NCI-H226 (cell line): Measurements from ENCODE around the gene GPR176.

Experiments
- DNase-seq: peaks from one replicate; pipeline ENCODE4 v3.0.0-alpha.2; 2015

GPR176 gene

GRCh38 chr15:39888243-39888642, 31.8 kb downstream of the GPR176 start:
- no peak for DNase-seq

- DNase-seq = peak; percentile 48
Observed at GRCh38 chr15:39887832-39888231, 32.2 kb downstream of the GPR176 start.

GRCh38 chr15:39887211-39887610, 32.9 kb downstream of the GPR176 start:
- no peak for DNase-seq

- DNase-seq = no peak
Observed at GRCh38 chr15:39886418-39886817, 33.6 kb downstream of the GPR176 start.

DNA sequence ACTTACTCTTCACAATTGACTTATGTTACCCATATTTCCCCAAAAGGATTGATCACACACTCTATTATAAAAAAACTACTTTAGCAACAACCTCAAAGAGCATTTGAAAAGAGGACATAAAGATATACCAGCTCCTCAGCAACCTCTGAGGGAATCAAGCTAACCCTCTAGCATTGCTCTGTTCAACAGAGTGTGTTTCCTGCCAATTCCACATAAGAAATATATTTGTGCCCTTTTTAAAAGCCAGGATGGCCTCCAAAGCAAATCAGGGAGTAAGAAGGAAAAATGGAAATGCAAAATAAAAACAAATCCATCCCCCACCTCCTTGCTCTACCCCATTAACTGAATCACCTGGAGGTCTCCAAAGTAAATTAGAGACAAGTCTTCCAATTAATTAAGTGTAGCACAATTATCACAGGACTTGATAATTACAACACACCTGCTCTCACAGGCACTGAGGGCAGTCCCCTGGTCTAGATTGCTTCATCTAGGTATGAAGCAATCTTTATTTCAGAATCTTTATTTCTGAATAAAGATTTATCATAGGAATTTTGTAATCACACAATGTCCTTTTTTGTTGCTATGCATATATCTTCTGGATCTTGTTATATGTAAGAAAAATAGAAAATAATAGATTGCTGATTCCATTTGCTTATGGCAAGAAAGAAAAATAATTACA, 34.8 kb downstream of the GPR176 start:
- DNase-seq = no peak

DNA sequence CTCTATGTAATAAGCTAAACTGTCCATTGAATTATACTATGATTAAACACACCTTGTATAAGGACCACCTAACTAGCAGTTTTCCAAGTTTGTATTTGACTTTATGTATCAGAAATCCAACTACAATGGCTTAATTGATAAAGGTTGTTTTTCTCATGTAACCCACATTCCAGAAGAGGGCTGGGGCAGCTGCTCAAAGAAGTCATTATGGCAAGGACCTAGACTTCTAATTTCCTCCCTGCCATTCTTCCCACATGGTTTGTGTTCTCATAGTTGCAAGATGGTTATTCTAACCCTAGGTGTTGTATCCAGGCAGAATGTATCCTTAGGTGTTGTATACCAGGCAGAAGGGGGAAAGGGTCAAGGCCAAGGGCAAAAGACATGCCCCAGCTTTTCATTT, 35.7 kb downstream of the GPR176 start:
- DNase-seq = no peak

DNA sequence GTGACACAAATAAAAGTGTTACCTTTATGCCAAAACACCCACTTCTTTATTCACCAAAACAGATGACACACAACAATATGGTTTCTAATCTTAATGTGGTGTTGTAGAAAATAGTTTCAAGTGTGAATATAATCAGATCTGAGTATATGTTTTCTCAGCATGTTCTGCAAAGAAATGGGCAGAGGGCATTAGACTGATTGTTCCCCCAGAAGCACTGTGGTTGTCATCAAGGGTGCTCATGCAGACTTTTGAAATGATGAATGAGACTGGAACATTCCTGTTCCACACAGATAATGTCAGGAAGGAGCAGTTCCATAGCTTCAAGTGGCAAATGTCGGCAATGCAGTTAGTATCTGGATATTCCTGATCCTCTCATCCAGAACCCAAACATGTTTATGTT, 37.5 kb downstream of the GPR176 start:
- no peak for DNase-seq

DNA sequence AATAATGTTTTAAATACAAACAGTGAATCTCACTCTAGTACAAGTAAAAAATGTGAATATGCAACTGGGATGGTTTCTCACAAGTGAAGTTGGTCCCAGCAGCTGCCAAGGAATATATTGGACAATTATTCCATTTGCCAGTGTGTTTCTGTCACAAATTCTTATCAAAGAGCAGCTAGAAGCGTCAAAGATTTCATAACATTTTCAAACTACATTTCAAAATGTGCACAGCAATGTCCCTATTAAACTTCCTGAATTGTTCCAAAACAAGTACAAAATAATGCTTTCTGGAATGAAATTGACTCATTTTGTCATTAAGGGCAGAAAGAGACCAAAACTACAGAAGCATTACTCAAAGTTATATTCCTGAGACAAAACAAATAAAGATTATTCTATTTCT, 38.3 kb downstream of the GPR176 start:
- DNase-seq = no peak

- no peak for DNase-seq
Observed at GRCh38 chr15:39880718-39881387, 39.2 kb downstream of the GPR176 start.

DNA sequence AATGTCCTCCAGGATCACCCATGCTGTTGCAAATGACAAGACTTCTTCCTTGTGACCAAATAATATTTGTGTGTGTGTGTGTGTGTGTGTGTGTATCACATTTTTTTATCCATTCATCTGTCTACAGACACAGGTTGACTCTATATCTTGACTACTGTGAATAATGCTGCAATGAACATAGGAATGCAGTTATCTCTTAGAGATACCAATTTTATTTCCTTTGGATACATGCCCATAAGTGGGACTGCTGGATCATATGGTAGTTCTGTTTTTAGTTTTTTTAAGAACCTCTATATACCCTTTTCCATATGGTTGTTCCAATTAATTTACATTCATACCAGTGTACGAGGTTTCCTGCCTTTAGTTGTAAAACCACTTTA, 41.7 kb downstream of the GPR176 start:
- DNase-seq = peak; percentile 75

- no peak for DNase-seq
Observed at GRCh38 chr15:39874890-39875549, 45.0 kb downstream of the GPR176 start.

GRCh38 chr15:39873978-39874377, 46.1 kb downstream of the GPR176 start:
- DNase-seq = no peak

DNA sequence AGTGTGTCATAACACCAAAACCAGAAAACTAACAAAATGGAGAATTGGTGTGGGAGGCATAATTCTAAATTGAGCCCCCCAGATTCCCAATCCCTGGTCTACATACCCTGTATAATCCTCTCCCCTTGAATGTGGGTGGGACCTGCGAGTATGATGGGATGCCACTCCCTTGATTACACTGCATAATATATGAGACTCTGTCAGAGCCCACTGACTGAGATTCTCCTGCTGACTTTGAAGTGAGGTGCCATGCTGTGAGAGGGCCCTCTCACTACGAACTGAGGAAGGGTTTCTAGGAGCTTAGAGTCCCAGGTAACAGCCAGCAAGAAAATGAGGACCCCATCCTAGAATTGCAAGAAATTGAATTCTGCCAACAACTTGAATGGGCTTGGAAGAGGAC, 49.5 kb downstream of the GPR176 start:
- no peak for DNase-seq

GRCh38 chr15:39869858-39870515, 50.1 kb downstream of the GPR176 start:
- DNase-seq = no peak

- DNase-seq = no peak
Observed at GRCh38 chr15:39869254-39869653, 50.8 kb downstream of the GPR176 start.

- no peak for DNase-seq
Observed at GRCh38 chr15:39868396-39868795, 51.7 kb downstream of the GPR176 start.

- DNase-seq = no peak
Observed at GRCh38 chr15:39864116-39864515, 56.0 kb downstream of the GPR176 start.

DNA sequence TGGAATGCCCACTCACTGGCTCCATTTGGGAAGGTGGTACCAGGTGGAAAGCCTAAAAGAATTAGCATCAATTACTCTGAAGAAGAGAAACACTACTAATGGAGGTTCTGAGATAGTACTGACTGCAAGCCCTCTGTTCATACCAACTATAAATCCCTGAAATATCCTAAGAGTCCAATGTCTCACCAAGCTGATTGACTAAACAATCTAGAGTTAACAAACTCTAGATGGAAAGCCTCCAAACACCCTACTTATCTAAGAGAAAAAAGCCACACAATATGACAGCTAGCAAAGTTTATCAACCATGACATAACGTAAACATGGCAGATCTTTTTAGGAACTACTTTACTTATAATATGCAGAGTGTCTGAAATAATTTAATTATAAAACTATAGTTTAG, 59.2 kb downstream of the GPR176 start:
- no peak for DNase-seq

DNA sequence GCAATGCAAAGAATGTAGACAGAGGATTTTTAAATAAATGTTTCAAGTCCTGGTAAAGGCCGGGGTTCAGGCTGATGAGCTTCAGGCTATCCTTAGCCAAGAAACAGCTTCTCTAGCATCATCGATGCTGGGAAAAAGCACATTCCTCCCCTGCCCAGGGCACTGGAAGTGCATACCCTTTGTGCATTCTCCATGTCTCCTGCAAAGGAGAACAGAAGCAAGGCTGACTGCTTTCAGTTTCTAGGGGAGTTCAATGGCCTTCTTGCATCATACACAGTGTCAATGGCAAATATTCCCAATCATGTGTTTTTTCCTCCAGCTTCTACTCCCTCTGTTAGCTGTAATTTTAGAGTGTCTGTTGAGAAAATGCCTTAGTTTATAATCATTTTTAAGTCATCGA, 59.9 kb downstream of the GPR176 start:
- DNase-seq = no peak

GRCh38 chr15:39859636-39860035, 60.4 kb downstream of the GPR176 start:
- no peak for DNase-seq

DNA sequence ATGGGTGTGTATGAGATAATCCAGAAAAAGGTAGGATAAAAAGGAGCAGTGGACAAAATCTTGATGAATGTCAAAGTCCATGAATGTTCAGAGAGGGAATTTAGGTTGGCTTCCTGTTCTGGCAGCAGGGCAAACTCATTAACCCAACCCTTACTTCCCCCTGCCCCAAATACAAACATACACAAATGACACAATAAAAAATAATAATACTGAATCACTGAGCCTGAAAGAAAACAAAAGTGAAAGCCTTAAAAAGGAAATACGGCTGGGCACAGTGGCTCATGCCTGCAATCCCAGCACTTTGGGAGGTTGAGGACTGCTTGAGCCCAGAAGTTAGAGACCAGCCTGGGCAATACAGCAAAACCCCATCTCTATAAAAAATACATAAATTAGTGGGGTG, 62.9 kb downstream of the GPR176 start:
- DNase-seq = no peak

DNA sequence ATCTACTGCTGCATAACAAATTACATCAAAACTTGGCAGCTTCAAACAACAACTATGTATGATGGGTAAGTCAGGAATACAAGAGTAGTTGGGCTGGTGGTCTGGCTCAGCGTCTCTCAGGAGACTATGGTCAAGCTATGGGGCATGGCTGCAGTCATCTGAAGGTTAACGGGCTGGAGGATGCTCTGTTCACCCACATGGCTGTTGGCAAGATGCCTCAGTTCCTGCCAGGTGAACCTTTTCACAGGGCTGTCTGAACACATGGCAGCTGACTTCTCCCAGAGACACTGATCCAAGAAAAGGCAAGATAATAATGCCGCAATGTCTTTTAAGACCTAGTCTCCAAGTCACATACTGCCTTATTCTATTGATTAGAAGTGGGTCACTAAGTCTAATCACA, 63.7 kb downstream of the GPR176 start:
- DNase-seq = no peak

- DNase-seq = no peak
Observed at GRCh38 chr15:39855400-39855799, 64.7 kb downstream of the GPR176 start.

DNA sequence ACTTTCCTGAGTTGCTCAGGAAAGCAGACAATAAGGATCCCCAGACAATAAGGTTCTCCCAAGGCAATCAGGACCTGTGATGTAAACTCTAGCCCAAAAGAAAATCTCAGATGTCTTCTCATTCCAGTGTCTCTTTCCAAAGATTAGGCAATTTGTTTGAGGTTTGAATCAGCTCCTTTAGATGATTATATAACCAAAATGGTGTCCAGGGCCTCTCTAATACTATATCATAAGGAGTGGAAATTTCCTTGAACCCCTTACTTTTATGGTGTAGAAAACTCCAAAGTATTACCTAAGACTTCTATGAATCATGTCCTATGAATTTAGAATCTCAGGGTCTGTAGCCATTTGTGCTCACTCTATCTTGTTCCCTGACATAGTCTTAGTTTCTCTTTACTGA, 65.9 kb downstream of the GPR176 start:
- DNase-seq = peak; percentile 72
